H1 (cell line): Measurements from ENCODE around the gene PFN4. TPM values are rescaled to one million over a fixed set of nuclear protein-coding genes. Genes with fewer than 3 reads are reported as not detected.

Experiments
- CTCF ChIA-PET: fragments of 300-600 bp; sonication (Branson Sonifier 250); formaldehyde crosslinking; loops from one replicate; lab custom pipeline; 2021; ENCODE audit not compliant: partially characterized antibody; lab: Charles Lee
- POLR2A ChIA-PET: fragments of 300-600 bp; sonication (Branson Sonifier 250); formaldehyde crosslinking; loops from one replicate; lab custom pipeline; 2021; ENCODE audit warnings: inconsistent platforms; ENCODE audit not compliant: partially characterized antibody; lab: Charles Lee
- DNase-seq, 2 experiments: peaks; one replicate each; pipeline versions ENCODE4 v3.0.0 to v3.0.0-alpha.2; 2010 to 2022; ENCODE audit warnings: low spot score in 2 of 2, low read depth in 1 of 2, mixed read lengths in 1 of 2
- FAIRE-seq: peaks from 2 replicates; lab custom pipeline; 2011; peaks lifted over from hg19 to GRCh38; lab: Jason Lieb, UNC
- H2AFZ ChIP-seq: 2 replicates; pipeline ENCODE4 v1.8.1; 2012; ENCODE audit warnings: low read length, inconsistent platforms
- H2AK5ac ChIP-seq: 2 replicates; pipeline ENCODE4 v1.6.1; 2013; ENCODE audit warnings: low read depth, low read length
- H2BK120ac ChIP-seq: replicated peaks from 2 replicates; pipeline ENCODE3; 2013; ENCODE audit warnings: low read depth, low read length, inconsistent platforms
- H2BK12ac ChIP-seq: 2 replicates; pipeline ENCODE4 v1.6.1; 2013; ENCODE audit warnings: low read depth, low read length
- H2BK15ac ChIP-seq: 2 replicates; pipeline ENCODE4 v1.6.1; 2013; ENCODE audit warnings: low read length
- H2BK20ac ChIP-seq: 2 replicates; pipeline ENCODE4 v1.6.1; 2013; ENCODE audit warnings: low read length
- H2BK5ac ChIP-seq: 2 replicates; pipeline ENCODE4 v1.6.1; 2013; ENCODE audit warnings: low read depth, low read length
- H3K14ac ChIP-seq: 2 replicates; pipeline ENCODE4 v1.6.1; 2013; ENCODE audit warnings: inconsistent platforms; ENCODE audit not compliant: insufficient read length
- H3K18ac ChIP-seq: 2 replicates; pipeline ENCODE4 v1.6.1; 2013; ENCODE audit warnings: low read length; ENCODE audit errors: extremely low read depth
- H3K23ac ChIP-seq: 2 replicates; pipeline ENCODE4 v1.6.1; 2013; ENCODE audit warnings: inconsistent platforms; ENCODE audit not compliant: insufficient read length
- H3K23me2 ChIP-seq: 2 replicates; pipeline ENCODE4 v1.6.1; 2013; ENCODE audit warnings: low read depth, low read length
- H3K27ac ChIP-seq: 2 replicates; pipeline ENCODE4 v1.6.1; 2011; ENCODE audit warnings: low read depth, low read length, inconsistent platforms
- H3K27me3 ChIP-seq, 4 experiments: replicated peaks in 1 of 4; 1 replicate in 1 of 4; 2 replicates in 3 of 4; pipeline versions ENCODE4 v1.6.1 to v1.8.1; 2011 to 2013; ENCODE audit warnings: low read length in 3 of 4, mild to moderate bottlenecking in 3 of 4, inconsistent platforms in 2 of 4, mixed read lengths in 2 of 4, moderate library complexity in 1 of 4; ENCODE audit not compliant: control insufficient read depth in 3 of 4, insufficient read depth in 3 of 4; ENCODE audit errors: extremely low read depth in 1 of 4
- H3K36me3 ChIP-seq, 4 experiments: 2 replicates each; pipeline versions ENCODE4 v1.6.1 to v1.8.1; 2011 to 2013; ENCODE audit warnings: mild to moderate bottlenecking in 4 of 4, low read length in 3 of 4, moderate library complexity in 2 of 4, control low read depth in 1 of 4, inconsistent platforms in 1 of 4; ENCODE audit not compliant: insufficient read depth in 4 of 4, control insufficient read depth in 2 of 4
- H3K4ac ChIP-seq: replicated peaks from 2 replicates; pipeline ENCODE3; 2013; ENCODE audit warnings: low read length, low read depth, mixed read lengths, inconsistent platforms; ENCODE audit not compliant: insufficient read length
- H3K4me1 ChIP-seq, 4 experiments: replicated peaks in 1 of 4; 1 replicate in 1 of 4; 2 replicates in 3 of 4; pipeline versions ENCODE4 v1.6.1 to v1.8.1; 2011 to 2013; ENCODE audit warnings: low read length in 3 of 4, inconsistent platforms in 2 of 4, mixed read lengths in 1 of 4; ENCODE audit not compliant: insufficient read depth in 4 of 4, control insufficient read depth in 3 of 4
- H3K4me2 ChIP-seq, 2 experiments: 2 replicates each; pipeline versions ENCODE4 v1.6.1 to v1.8.1; 2011 to 2013; ENCODE audit warnings: low read depth in 2 of 2, low read length in 2 of 2, control low read depth in 1 of 2, inconsistent platforms in 1 of 2, mild to moderate bottlenecking in 1 of 2; ENCODE audit not compliant: insufficient read depth in 1 of 2
- H3K4me3 ChIP-seq, 4 experiments: fragments of 200-600, 300-600 bp in 1 of 4; sonication (generic), shearing (Covaris generic), sonication (Bioruptor Twin) in 1 of 4; 2 replicates each; pipeline versions ENCODE4 v1.5.1 to v1.8.1; 2011 to 2016; ENCODE audit warnings: low read length in 4 of 4, low read depth in 3 of 4, control low read depth in 2 of 4, inconsistent platforms in 2 of 4, mild to moderate bottlenecking in 2 of 4, mixed read lengths in 1 of 4, moderate library complexity in 1 of 4; ENCODE audit not compliant: insufficient read depth in 2 of 4; ENCODE audit errors: extremely low read depth in 1 of 4
- H3K56ac ChIP-seq: replicated peaks from 2 replicates; pipeline ENCODE3; 2013; ENCODE audit warnings: low read depth, mild to moderate bottlenecking, mixed read lengths, low read length, inconsistent platforms; ENCODE audit not compliant: insufficient read length
- H3K79me1 ChIP-seq: 2 replicates; pipeline ENCODE4 v1.6.1; 2013; ENCODE audit warnings: low read depth, low read length, control low read depth
- H3K79me2 ChIP-seq, 2 experiments: 2 replicates each; pipeline versions ENCODE4 v1.6.1 to v1.8.1; 2012 to 2013; ENCODE audit warnings: low read length in 2 of 2, mild to moderate bottlenecking in 2 of 2, inconsistent platforms in 1 of 2; ENCODE audit not compliant: insufficient read depth in 2 of 2, control insufficient read depth in 1 of 2
- H3K9ac ChIP-seq, 4 experiments: replicated peaks in 1 of 4; 1 replicate in 1 of 4; 2 replicates in 3 of 4; pipeline versions ENCODE4 v1.6.1 to v1.8.1; 2011 to 2013; ENCODE audit warnings: low read depth in 3 of 4, low read length in 3 of 4, control low read depth in 2 of 4, mild to moderate bottlenecking in 2 of 4, moderate library complexity in 2 of 4, inconsistent platforms in 1 of 4; ENCODE audit errors: extremely low read depth in 1 of 4
- H3K9me3 ChIP-seq, 2 experiments: 2 replicates each; pipeline versions ENCODE4 v1.6.1 to v1.8.1; 2012 to 2013; ENCODE audit warnings: mild to moderate bottlenecking in 2 of 2, moderate library complexity in 2 of 2, control low read depth in 1 of 2, inconsistent platforms in 1 of 2, low read depth in 1 of 2, low read length in 1 of 2, mixed read lengths in 1 of 2; ENCODE audit not compliant: insufficient read depth in 2 of 2
- H4K20me1 ChIP-seq, 2 experiments: replicated peaks in 1 of 2; 2 replicates each; pipeline versions ENCODE3 to v1.8.1; 2011 to 2013; ENCODE audit warnings: inconsistent platforms in 2 of 2, low read length in 2 of 2, mild to moderate bottlenecking in 1 of 2; ENCODE audit not compliant: insufficient read depth in 2 of 2, control insufficient read depth in 1 of 2
- H4K5ac ChIP-seq: 2 replicates; pipeline ENCODE4 v1.6.1; 2013; ENCODE audit warnings: low read length, low read depth, mixed read lengths, inconsistent platforms; ENCODE audit not compliant: insufficient read length
- H4K8ac ChIP-seq: 2 replicates; pipeline ENCODE4 v1.8.0; 2013; ENCODE audit warnings: mild to moderate bottlenecking, moderate library complexity, low read length, inconsistent platforms; ENCODE audit not compliant: insufficient read depth; ENCODE audit errors: extremely low read depth
- H4K91ac ChIP-seq: replicated peaks from 2 replicates; pipeline ENCODE3; 2013; ENCODE audit warnings: low read length, mixed read lengths, inconsistent platforms; ENCODE audit not compliant: insufficient read length
- ASH2L ChIP-seq: fragments of 200-600, 300-600 bp; sonication (generic); IDR thresholded peaks from one replicate; pipeline ENCODE4 v1.7.1; 2017; ENCODE audit warnings: low read length
- GTF2F1 ChIP-seq: IDR thresholded peaks from 2 replicates; pipeline ENCODE4 v1.6.1; 2012; ENCODE audit warnings: low read depth, low read length, improper control_type of control experiment, borderline replicate concordance
- HDAC6 ChIP-seq: IDR thresholded peaks from one replicate; pipeline ENCODE4 v1.7.1; 2012; ENCODE audit warnings: low read depth, mild to moderate bottlenecking, inconsistent platforms, low read length, moderate library complexity
- MAX ChIP-seq: IDR thresholded peaks from 2 replicates; pipeline ENCODE4 v1.6.1; 2012; ENCODE audit warnings: inconsistent platforms
- POLR2A ChIP-seq, 2 experiments: IDR thresholded peaks; 1 replicate in 1 of 2; 2 replicates in 1 of 2; pipeline ENCODE4 v1.6.1; 2011; ENCODE audit warnings: low read depth in 2 of 2, low read length in 2 of 2, mild to moderate bottlenecking in 2 of 2; ENCODE audit errors: control extremely low read depth in 1 of 2
- WGBS, 2 experiments: shearing (Covaris generic) in 1 of 2; methylation state at CpG; one replicate each; pipeline versions ENCODE4 v1.1.6 to v1.1.7; 2013 to 2015; ENCODE audit warnings: low lambda C conversion rate in 2 of 2, mixed read lengths in 2 of 2, inconsistent platforms in 1 of 2, low coverage in 1 of 2, missing lambda C conversion rate in 1 of 2; ENCODE audit not compliant: insufficient replicate concordance in 2 of 2, insufficient coverage in 1 of 2, insufficient read length in 1 of 2; ENCODE audit errors: extremely low coverage in 1 of 2, missing lambda C conversion rate in 1 of 2; 5-methylcytosine and 5-hydroxymethylcytosine counted together
- polyA plus RNA-seq, 7 experiments: library from polyadenylated mRNA; depleted of rRNA in 3 of 7; stranded (reverse) in 5 of 7; unstranded in 2 of 7; fragments of >200 nt in 5 of 7; fragments of 200-250 nt in 2 of 7; gene quantifications; 1 replicate in 5 of 7; 2 replicates in 1 of 7; 4 replicates in 1 of 7; pipeline versions ENCODE4 v1.2.1 to v1.2.3, GENCODE V29; 2011 to 2013; ENCODE audit warnings: missing spikeins in 2 of 7, mixed read lengths in 2 of 7
- total RNA-seq: library from RNA; stranded (reverse); fragmentation: NEBNext Ultra II Directional; extraction: Animal tissue kit (Norgen Biotek cat#: 25700); gene quantifications from 2 replicates; pipeline ENCODE4 v1.2.1, GENCODE V29; 2021

PFN4 gene
- total and polyA plus RNA-seq, 2 of the 8 experiments (the other 6 are each of a cell fraction or from before 2014, with no cell fraction given): not detected

- H3K27me3 ChIP-seq: no peaks in the 10 kb centered on the region
- H4K8ac ChIP-seq: no peak overlapping the region
- no peak overlapping the region for H4K5ac ChIP-seq
- no peak overlapping the region for H2BK15ac ChIP-seq
- POLR2A ChIA-PET: interaction anchor here (1.6 kb wide), 1 partner anchor 18 kb away, joined by 8 read pairs; no protein-coding TSS in a partner anchor
- WGBS, 2 experiments: 66% methylated on average over 2 of the region's 2 CpGs; no CpG with 5 or more reads in 1 of the 2 experiments
- no peaks in the 10 kb centered on the region for H3K4me1 ChIP-seq
- H3K56ac ChIP-seq: no peak overlapping the region
- no peak overlapping the region for H2BK120ac ChIP-seq
- H3K4me3 ChIP-seq: no peak overlapping the region
- no peak overlapping the region for H2BK5ac ChIP-seq
- no peak overlapping the region for H3K23ac ChIP-seq
- H3K9me3 ChIP-seq: no peaks in the 10 kb centered on the region
- no peak overlapping the region for H3K9ac ChIP-seq
- no peak overlapping the region for H2BK20ac ChIP-seq
- FAIRE-seq (no peak), DNase-seq (no peak)
- H3K36me3 ChIP-seq: no peaks in the 10 kb centered on the region
- no peaks in the 10 kb centered on the region for H3K79me2 ChIP-seq
- no peak overlapping the region for H3K14ac ChIP-seq
- H2AFZ ChIP-seq: no peak overlapping the region
- CTCF ChIA-PET: interaction anchor here (0.8 kb wide), 1 partner anchor 17 kb away, joined by 3 read pairs; the partner anchor contains the start of gene TP53I3
- no peaks in the 10 kb centered on the region for H3K23me2 ChIP-seq
- no peak overlapping the region for H3K4ac ChIP-seq
- H4K20me1 ChIP-seq: no peaks in the 10 kb centered on the region
- no peak overlapping the region for H3K18ac ChIP-seq
- H2BK12ac ChIP-seq: no peak overlapping the region
- no peak overlapping the region for H3K27ac ChIP-seq
- H4K91ac ChIP-seq: no peak overlapping the region
- H2AK5ac ChIP-seq: no peak overlapping the region
- no peaks in the 10 kb centered on the region for H3K79me1 ChIP-seq
- no peak overlapping the region for H3K4me2 ChIP-seq
- TF ChIP-seq POLR2A (IDR thresholded peaks at IDR 0.05; ENCODE audit: control extremely low read depth in 1 of 2, low read depth in 2 of 2, low read length in 2 of 2): no peak
- TF ChIP-seq GTF2F1: no peak
- TF ChIP-seq ASH2L: no peak
- no peak for TF ChIP-seq HDAC6
- TF ChIP-seq MAX: no peak
Measured at GRCh38 chr2:24101992-24102391, 21.1 kb downstream of the PFN4 start.
